ENCODE measurements around the gene SYTL3. TPM values are rescaled to one million over a fixed set of nuclear protein-coding genes. Genes with fewer than 3 reads are reported as not detected.

The SYTL3 gene
- polyA plus RNA-seq, 1 of the 3 experiments (the other 2 are of a cell fraction) = 2.3 TPM

- Histone ChIP-seq H3K9ac (no peak overlapping the region), H3K9me2 (no peaks in the 10 kb centered on the region), H4K20me1 (ENCODE audit: insufficient read depth) (no peaks in the 10 kb centered on the region), H3K36me3 (replicated peaks in 1 of 2; ENCODE audit: control insufficient read depth in 1 of 2, insufficient read depth in 2 of 2, low read length in 1 of 2) (peaks cover 15 to 30% of the 10 kb centered on the region in 2 experiments), H3K4me3 (ENCODE audit: low read depth in 2 of 2, low read length in 1 of 2) (no peak overlapping the region), H3F3A (replicated peaks; ENCODE audit: insufficient read depth) (no peaks in the 10 kb centered on the region), H3K4me2 (no peak overlapping the region), H3K4me1 (ENCODE audit: control insufficient read depth in 1 of 2, insufficient read depth in 2 of 2, low read depth in 1 of 2, low read length in 1 of 2) (peaks cover 0 to 35% of the 10 kb centered on the region in 2 experiments; a peak in 1 of 4 replicates), H3K27me3 (ENCODE audit: insufficient read depth) (no peaks in the 10 kb centered on the region), H3K27ac (ENCODE audit: low read depth in 2 of 2, low read length in 1 of 2) (no peak overlapping the region), H3K79me2 (ENCODE audit: insufficient read depth) (no peaks in the 10 kb centered on the region), H2AFZ (ENCODE audit: low read depth) (no peak overlapping the region), H3K9me3 (no peaks in the 10 kb centered on the region)
- WGBS (ENCODE audit: low lambda C conversion rate) = 96% methylated on average over 10 of the region's 12 CpGs
- TF ChIP-seq FOSL2 (IDR thresholded peaks at IDR 0.05; ENCODE audit: borderline replicate concordance, low read depth) (no peak), EP300 (IDR thresholded peaks at IDR 0.05; ENCODE audit: borderline replicate concordance in 1 of 2, low read depth in 1 of 2, low read length in 1 of 2) (no peak), SIN3A (IDR thresholded peaks at IDR 0.05; ENCODE audit: borderline replicate concordance, low read depth, low read length) (no peak), GATA2 (CRISPR knock-in tag; IDR thresholded peaks at IDR 0.05) (no peak), MAX (IDR thresholded peaks at IDR 0.05; ENCODE audit: low read depth) (no peak), ELF1 (IDR thresholded peaks at IDR 0.05) (no peak), CTCF (IDR thresholded peaks at IDR 0.05) (no peak), YY1 (IDR thresholded peaks at IDR 0.05; ENCODE audit: low read depth) (no peak), NFIC (IDR thresholded peaks at IDR 0.05; ENCODE audit: borderline replicate concordance) (no peak), TAF1 (IDR thresholded peaks at IDR 0.05; ENCODE audit: borderline replicate concordance, low read depth, low read length) (no peak), USF2 (IDR thresholded peaks at IDR 0.05; ENCODE audit: borderline replicate concordance, low read depth, low read length) (no peak)
- CTCF ChIA-PET = interaction anchor here (1.1 to 1.2 kb wide), 2 partner anchors 56 to 58 kb away, joined by 3 read pairs; no protein-coding TSS in a partner anchor
- POLR2A ChIA-PET = interaction anchor here (0.7 to 1.6 kb wide), 2 partner anchors 9 to 11 kb away, joined by 3 to 4 read pairs; no protein-coding TSS in a partner anchor
- no peak for DNase-seq
These were observed 113.1 kb downstream of the SYTL3 start for GRCh38 chr6:158762787-158763433.

GRCh38 chr6:158763434-158764182 lies 113.8 kb downstream of the SYTL3 start:
- CTCF ChIA-PET = interaction anchor here (1.0 to 1.2 kb wide), 3 partner anchors 18 to 59 kb away, joined by 3 read pairs; no protein-coding TSS in a partner anchor
- TF ChIP-seq, protein P1, sequence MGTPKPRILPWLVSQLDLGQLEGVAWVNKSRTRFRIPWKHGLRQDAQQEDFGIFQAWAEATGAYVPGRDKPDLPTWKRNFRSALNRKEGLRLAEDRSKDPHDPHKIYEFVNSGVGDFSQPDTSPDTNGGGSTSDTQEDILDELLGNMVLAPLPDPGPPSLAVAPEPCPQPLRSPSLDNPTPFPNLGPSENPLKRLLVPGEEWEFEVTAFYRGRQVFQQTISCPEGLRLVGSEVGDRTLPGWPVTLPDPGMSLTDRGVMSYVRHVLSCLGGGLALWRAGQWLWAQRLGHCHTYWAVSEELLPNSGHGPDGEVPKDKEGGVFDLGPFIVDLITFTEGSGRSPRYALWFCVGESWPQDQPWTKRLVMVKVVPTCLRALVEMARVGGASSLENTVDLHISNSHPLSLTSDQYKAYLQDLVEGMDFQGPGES (IDR thresholded peaks at IDR 0.05; ENCODE audit: low read depth, low read length) = no peak
- 89% methylated on average over 11 of the region's 11 CpGs for WGBS (ENCODE audit: low lambda C conversion rate)
- Histone ChIP-seq H3K27me3 (ENCODE audit: insufficient read depth) (no peaks in the 10 kb centered on the region), H4K20me1 (ENCODE audit: insufficient read depth) (no peaks in the 10 kb centered on the region), H2AFZ (ENCODE audit: low read depth) (no peak overlapping the region), H3K4me2 (no peak overlapping the region), H3K27ac (ENCODE audit: low read depth in 2 of 2, low read length in 1 of 2) (no peak overlapping the region), H3K4me3 (ENCODE audit: low read depth in 2 of 2, low read length in 1 of 2) (no peak overlapping the region), H3K9ac (no peak overlapping the region), H3K9me2 (no peaks in the 10 kb centered on the region), H3K79me2 (ENCODE audit: insufficient read depth) (no peaks in the 10 kb centered on the region), H3F3A (replicated peaks; ENCODE audit: insufficient read depth) (no peaks in the 10 kb centered on the region), H3K9me3 (no peaks in the 10 kb centered on the region), H3K36me3 (replicated peaks in 1 of 2; ENCODE audit: control insufficient read depth in 1 of 2, insufficient read depth in 2 of 2, low read length in 1 of 2) (peaks cover 19 to 37% of the 10 kb centered on the region in 2 experiments), H3K4me1 (ENCODE audit: control insufficient read depth in 1 of 2, insufficient read depth in 2 of 2, low read depth in 1 of 2, low read length in 1 of 2) (peaks cover 0 to 31% of the 10 kb centered on the region in 2 experiments; a peak in 1 of 4 replicates)
- POLR2A ChIA-PET = interaction anchor here (0.7 to 1.6 kb wide), 2 partner anchors 8 to 11 kb away, joined by 3 to 4 read pairs; no protein-coding TSS in a partner anchor
- DNase-seq = no peak
